Stimulated activated CD8-positive, alpha-beta memory T cell treated with anti-CD3 and anti-CD28 coated beads, Interleukin-15, amount 100 ng/mL, for 4 hours (primary cell): ENCODE data around the gene GMPPB.
A peak's percentile ranks its signal among the peaks of the same experiment; 100 is the strongest.
"Not testable (repeated sequence)": the region's sequence is repeated elsewhere in the genome, so short reads cannot be mapped to it uniquely, and the experiment has no call there.

Experiments used
- DNase-seq, 2 donors: peaks; one replicate each; pipeline ENCODE4 v3.0.0-alpha.2; 2020; ENCODE audit warnings: low read depth in 2 of 2

GMPPB gene

GRCh38 chr3:49723628-49724551 is at the start of gene GMPPB:
Gene GMPPB (minus strand): TSS chr3:49723951. CDS start chr3:49723726, 225 bp downstream.
- peak; percentile 76 to 84 for DNase-seq

GRCh38 chr3:49772703-49773102 is 49.0 kb upstream of the GMPPB start:
- no peak for DNase-seq

- no peak for DNase-seq
These were observed 47.7 kb upstream of the GMPPB start for GRCh38 chr3:49771340-49771938.

DNA sequence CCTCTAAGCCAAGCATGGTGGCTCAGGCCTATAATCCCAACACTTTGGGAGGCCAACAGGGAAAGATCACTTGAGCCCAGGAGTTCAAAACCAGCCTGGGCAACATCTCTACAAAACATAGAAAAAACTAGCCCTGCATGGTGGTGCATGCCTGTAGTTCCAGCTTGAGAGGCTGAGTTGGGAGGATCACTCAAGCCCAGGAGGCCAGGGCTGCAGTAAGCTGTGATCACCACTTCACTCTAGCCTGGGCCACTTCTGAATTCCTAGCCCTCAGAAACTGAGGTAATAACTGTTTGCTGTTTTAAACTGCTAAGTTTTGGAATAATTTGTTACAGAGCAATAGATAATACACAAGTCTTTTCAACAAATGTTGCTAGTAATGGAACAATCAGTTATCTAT is 46.2 kb upstream of the GMPPB start:
- no peak for DNase-seq

DNA sequence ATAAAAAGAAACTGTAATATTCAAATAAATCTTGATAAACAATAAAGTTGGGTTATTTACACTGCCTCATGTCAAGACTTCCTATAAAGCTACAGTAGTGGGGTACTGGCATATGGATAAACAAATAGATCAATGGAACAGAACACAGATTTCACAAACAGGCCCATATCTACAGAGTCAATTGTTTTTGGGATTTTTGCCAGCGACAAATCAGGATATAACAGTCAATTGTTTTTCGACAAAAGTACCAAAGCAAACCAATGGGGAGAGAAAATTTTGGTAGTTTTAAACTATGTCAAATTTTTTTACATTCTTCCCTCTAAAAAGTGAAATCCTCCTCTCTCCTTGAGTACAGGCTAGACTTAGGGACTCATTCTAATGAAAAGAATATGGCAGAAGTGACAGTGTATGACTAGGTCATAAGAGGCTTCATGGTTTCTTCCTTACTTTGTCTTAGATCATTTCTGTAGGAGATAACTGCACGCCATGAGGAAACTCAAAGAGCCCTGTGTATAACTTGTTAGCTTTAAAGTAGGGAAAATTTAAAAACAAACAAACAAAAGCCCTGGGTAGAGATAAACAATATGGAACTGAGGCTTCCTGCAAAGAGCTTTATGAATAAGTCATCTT is 45.6 kb upstream of the GMPPB start:
- DNase-seq, result no peak

- DNase-seq, result no peak
These were observed 40.2 kb upstream of the GMPPB start for GRCh38 chr3:49763981-49764380.

- DNase-seq, result no peak
These were observed 37.9 kb upstream of the GMPPB start for GRCh38 chr3:49761661-49762060.

DNA sequence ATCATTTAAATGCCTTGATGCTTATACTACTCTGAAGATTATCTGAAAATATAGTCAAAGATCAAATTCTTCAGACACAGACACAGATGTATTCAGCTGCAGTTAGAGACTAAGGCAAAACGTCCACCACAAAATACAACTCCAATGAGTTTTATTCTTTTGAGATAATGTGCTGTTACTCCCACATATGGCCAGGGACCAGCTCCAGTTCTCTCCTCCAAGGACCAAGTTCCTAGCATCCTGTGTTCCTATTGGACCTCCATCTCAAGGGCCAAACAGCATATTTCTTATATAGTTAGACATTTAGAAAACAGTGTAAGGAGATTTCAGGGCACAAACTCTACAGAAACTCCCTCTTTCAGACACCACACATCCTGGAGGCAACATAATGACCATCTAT is 35.5 kb upstream of the GMPPB start:
- no peak for DNase-seq

DNA sequence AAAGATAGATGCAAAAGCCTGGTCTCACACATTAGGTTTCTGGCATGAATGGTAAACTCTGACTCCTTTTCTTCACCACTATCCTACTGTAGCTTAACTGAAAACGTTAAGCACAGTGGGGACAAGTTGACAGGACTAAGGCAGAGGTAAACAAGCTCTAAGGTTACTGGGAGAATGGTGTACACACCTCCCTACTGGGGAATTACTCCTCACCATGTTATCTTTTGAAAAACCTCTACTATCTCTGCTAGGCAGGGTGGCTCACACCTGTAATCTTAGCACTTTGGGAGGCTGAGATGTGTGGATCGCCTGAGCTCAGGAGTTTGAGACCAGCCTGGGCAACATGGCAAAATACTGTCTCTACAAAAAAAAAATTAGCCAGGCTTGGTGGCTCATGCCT is 33.4 kb upstream of the GMPPB start:
- DNase-seq, result no peak

GRCh38 chr3:49756036-49756435 is 32.3 kb upstream of the GMPPB start:
- no peak for DNase-seq

GRCh38 chr3:49754536-49754935 is 30.8 kb upstream of the GMPPB start:
- DNase-seq, result no peak

GRCh38 chr3:49751501-49751900 is 27.8 kb upstream of the GMPPB start:
- DNase-seq, result no peak

DNA sequence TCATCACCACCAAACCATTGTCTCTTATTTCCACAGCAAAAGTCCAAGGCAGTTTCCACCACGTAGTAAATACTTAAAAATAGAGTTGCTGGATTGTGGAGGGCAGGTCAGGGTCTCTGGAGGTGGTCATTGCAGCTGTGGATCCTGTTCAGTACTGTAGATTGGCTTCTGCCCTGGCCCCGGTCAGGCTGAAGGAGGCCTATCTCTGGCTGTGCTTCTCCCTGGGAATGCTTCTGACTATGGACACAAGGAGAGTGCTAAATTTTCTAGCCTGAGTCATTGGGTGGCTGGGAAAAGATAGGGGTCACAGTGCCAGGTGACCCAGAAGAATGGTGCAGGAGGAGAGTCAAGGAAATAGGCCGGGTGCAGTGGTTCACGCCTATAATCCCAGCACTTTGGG is 26.3 kb upstream of the GMPPB start:
- DNase-seq, result no peak

- not testable (repeated sequence) for DNase-seq
These were observed 25.1 kb upstream of the GMPPB start for GRCh38 chr3:49748874-49749273.

DNA sequence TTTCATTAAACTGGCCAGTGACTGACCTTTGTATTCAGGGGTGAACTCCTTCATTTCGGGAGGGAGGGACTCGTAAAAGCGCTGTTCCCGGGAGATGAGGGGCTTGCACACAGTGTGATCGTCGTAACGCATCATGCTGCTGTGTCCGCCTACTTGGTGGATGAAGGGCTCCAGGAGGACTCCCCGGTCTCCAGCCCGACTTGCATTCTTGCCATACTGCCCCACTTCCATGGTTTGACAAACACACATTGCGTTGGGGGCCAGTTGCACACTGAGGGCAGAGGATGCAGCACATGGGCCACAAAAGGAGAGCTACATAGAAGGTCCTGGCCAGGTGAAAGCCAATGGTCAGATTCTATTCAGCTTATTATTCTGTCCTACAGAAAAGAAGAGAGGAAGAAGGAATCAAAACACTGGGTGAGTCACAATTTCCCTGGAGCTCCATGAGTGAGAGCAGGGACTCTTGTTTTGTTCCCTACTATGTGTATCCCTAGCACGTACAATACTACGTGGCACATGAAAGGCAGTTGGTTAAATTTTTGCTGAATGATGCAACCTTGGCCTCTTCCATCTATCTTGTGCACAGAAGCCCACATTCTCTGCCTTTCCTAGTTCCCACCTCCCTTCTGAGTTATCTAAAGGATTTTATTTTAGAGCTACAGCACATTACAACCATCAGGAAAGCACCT is 24.2 kb upstream of the GMPPB start:
- DNase-seq, result no peak

- DNase-seq, result no peak
These were observed 22.2 kb upstream of the GMPPB start for GRCh38 chr3:49745986-49746385.

GRCh38 chr3:49740427-49740826 is 16.7 kb upstream of the GMPPB start:
- DNase-seq, result no peak

DNA sequence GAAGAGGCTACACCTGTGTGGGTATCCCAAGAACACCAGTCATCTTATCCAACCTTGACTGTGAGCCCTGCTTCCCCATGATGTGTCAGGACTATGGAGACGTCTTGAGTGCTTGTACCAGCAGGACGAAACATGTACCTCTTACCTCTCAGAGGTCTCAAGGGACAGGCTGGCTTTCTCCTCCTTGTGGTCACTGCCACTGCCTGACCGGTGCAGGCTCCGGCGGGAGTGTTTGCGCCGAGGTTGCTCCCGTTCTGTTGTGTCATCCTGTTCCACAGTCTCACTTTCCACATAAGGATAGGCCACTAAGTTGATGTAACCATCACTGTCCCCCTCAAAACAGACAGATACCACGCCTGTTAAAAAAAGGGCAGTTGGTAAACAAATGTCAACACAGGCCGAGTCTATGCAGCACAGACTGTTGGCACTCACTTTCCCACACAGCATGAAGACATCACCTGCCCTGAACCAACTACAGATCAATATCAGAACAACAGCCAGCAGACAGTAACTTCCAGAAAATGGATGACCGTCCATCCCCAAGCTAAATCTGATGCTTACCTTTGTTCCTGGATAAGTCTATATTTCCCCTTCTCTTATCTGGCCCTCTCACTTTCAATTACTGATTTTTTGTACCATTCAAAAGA is 14.4 kb upstream of the GMPPB start:
- DNase-seq, result no peak

DNA sequence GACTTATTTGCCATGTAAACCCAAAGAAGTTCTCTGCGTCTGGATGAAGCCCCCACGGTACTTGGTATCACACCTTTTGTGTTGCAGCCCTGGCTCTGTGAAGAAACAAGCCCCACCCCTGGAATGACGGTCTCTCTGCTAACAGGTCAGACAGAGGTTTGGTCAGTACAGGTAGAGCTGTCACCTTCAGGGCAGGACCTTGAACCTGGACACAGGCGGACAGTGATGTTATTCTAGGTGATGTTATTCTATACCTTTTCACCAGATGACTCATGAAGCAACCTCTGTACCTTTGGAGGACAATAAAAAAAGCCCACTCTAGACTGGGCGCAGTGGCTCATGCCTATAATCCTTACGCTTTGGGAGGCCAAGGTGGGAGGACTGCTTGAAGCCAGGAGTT is 11.0 kb upstream of the GMPPB start:
- no peak for DNase-seq

DNA sequence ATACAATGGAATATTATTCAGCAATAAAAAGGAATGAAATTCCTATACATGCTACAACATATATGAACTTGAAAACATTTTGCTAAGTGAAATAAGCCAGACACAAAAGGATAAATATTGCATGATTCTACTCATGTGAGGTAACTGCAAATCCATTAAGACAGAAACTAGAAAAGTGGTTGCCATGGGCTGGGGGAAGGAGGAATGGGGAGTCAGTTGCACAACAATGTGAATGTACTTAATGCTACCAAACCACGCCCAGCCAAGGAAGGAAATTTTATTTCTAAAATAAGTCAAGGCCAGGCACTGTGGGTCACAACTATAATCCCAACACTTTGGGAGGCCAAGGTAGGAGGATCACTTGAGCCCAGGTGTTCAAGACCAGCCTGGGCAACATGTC is 9.8 kb upstream of the GMPPB start:
- DNase-seq, result no peak

GRCh38 chr3:49732597-49732996 is 8.8 kb upstream of the GMPPB start:
- no peak for DNase-seq
